Dendritic cell treated with granulocyte-macrophage colony-stimulating factor and Interleukin-4, amounts not matched to agents 40 ng/mL and 50 ng/mL, for 4 days (primary cell): Measurements from ENCODE around the gene ARL5B.

Source experiments
- H3K27ac Mint-ChIP-seq: one replicate; pipeline ENCODE4 v1.8.0; 2022; ENCODE audit warnings: mild to moderate bottlenecking, mixed read lengths
- H3K27me3 Mint-ChIP-seq: one replicate; pipeline ENCODE4 v1.8.0; 2022; ENCODE audit warnings: mild to moderate bottlenecking, mixed read lengths
- H3K36me3 Mint-ChIP-seq: one replicate; pipeline ENCODE4 v1.8.0; 2022; ENCODE audit warnings: low read depth, mixed read lengths
- H3K4me1 Mint-ChIP-seq: one replicate; pipeline ENCODE4 v1.8.0; 2022; ENCODE audit warnings: low read depth, mixed read lengths
- H3K4me3 Mint-ChIP-seq: one replicate; pipeline ENCODE4 v1.8.0; 2022; ENCODE audit warnings: mild to moderate bottlenecking, moderate library complexity, mixed read lengths
- H3K9me3 Mint-ChIP-seq: one replicate; pipeline ENCODE4 v1.8.0; 2022; ENCODE audit warnings: mixed read lengths
- intact Hi-C: fragments of 100-400 bp; cut with micrococcal nuclease; formaldehyde crosslinking; loops from one replicate; pipeline ENCODE4 v1.15.0; 2022

The ARL5B gene

GRCh38 chr10:18699849-18700840 lies 40.9 kb downstream of the ARL5B start:
- Mint-ChIP-seq H3K27me3 (no peaks in the 10 kb centered on the region), H3K27ac (no peak overlapping the region), H3K36me3 (no peaks in the 10 kb centered on the region), H3K4me3 (no peak overlapping the region), H3K9me3 (no peaks in the 10 kb centered on the region), H3K4me1 (peaks cover 20% of the 10 kb centered on the region)
- intact Hi-C loops: no loop called here

- intact Hi-C loops: no loop called here
- Mint-ChIP-seq H3K4me3 (no peak overlapping the region), H3K27me3 (no peaks in the 10 kb centered on the region), H3K4me1 (peaks cover 21% of the 10 kb centered on the region), H3K27ac (no peak overlapping the region), H3K36me3 (no peaks in the 10 kb centered on the region), H3K9me3 (no peaks in the 10 kb centered on the region)
These were observed 44.3 kb downstream of the ARL5B start for GRCh38 chr10:18703521-18703920.

- Mint-ChIP-seq H3K36me3 (no peaks in the 10 kb centered on the region), H3K27me3 (no peaks in the 10 kb centered on the region), H3K9me3 (no peaks in the 10 kb centered on the region), H3K4me3 (no peak overlapping the region), H3K4me1 (no peaks in the 10 kb centered on the region), H3K27ac (no peak overlapping the region)
- intact Hi-C loops: no loop called here
These were observed 51.0 kb downstream of the ARL5B start for GRCh38 chr10:18710201-18710653.

GRCh38 chr10:18713077-18713476 lies 53.8 kb downstream of the ARL5B start:
- Mint-ChIP-seq H3K9me3 (no peaks in the 10 kb centered on the region), H3K27ac (no peak overlapping the region), H3K27me3 (no peaks in the 10 kb centered on the region), H3K4me3 (no peak overlapping the region), H3K36me3 (no peaks in the 10 kb centered on the region), H3K4me1 (no peaks in the 10 kb centered on the region)
- intact Hi-C loops: no loop called here

GRCh38 chr10:18718991-18719390 lies 59.8 kb downstream of the ARL5B start:
- Mint-ChIP-seq H3K36me3 (no peaks in the 10 kb centered on the region), H3K4me1 (no peaks in the 10 kb centered on the region), H3K9me3 (no peaks in the 10 kb centered on the region), H3K4me3 (no peak overlapping the region), H3K27ac (no peak overlapping the region), H3K27me3 (peaks cover 1% of the 10 kb centered on the region)
- intact Hi-C loops: no loop called here

- Mint-ChIP-seq H3K4me1 (no peaks in the 10 kb centered on the region), H3K36me3 (no peaks in the 10 kb centered on the region), H3K4me3 (no peak overlapping the region), H3K27ac (no peak overlapping the region), H3K27me3 (peaks cover 1% of the 10 kb centered on the region), H3K9me3 (no peaks in the 10 kb centered on the region)
- intact Hi-C loops: no loop called here
These were observed 60.6 kb downstream of the ARL5B start for GRCh38 chr10:18719811-18720210.

GRCh38 chr10:18721067-18721466 lies 61.8 kb downstream of the ARL5B start:
- Mint-ChIP-seq H3K27me3 (peaks cover 1% of the 10 kb centered on the region), H3K36me3 (no peaks in the 10 kb centered on the region), H3K27ac (no peak overlapping the region), H3K4me1 (no peaks in the 10 kb centered on the region), H3K9me3 (no peaks in the 10 kb centered on the region), H3K4me3 (no peak overlapping the region)
- intact Hi-C loops: no loop called here

GRCh38 chr10:18723801-18724200 lies 64.6 kb downstream of the ARL5B start:
- Mint-ChIP-seq H3K9me3 (no peaks in the 10 kb centered on the region), H3K27me3 (no peaks in the 10 kb centered on the region), H3K27ac (no peak overlapping the region), H3K36me3 (no peaks in the 10 kb centered on the region), H3K4me1 (no peaks in the 10 kb centered on the region), H3K4me3 (no peak overlapping the region)
- intact Hi-C loops: no loop called here
